Cardiac muscle cell (in vitro differentiated cells and primary cell): ENCODE data around the gene PROC. TPM values are rescaled to one million over a fixed set of nuclear protein-coding genes. Genes with fewer than 3 reads are reported as not detected.

Experiments
- DNase-seq, 2 donors: peaks; one replicate each; pipeline versions ENCODE4 v3.0.0 to v3.0.0-alpha.2; 2010 to 2017; ENCODE audit warnings: low read depth in 1 of 2, low spot score in 1 of 2
- H3K27ac ChIP-seq: fragments of 200-600 bp; sonication (generic); 2 replicates; pipeline ENCODE4 v1.5.1; 2016
- H3K27me3 ChIP-seq: fragments of 200-600 bp; sonication (generic); 2 replicates; pipeline ENCODE4 v1.6.0; 2016; ENCODE audit warnings: control low read depth
- H3K36me3 ChIP-seq: fragments of 200-600 bp; sonication (generic); 2 replicates; pipeline ENCODE4 v1.5.1; 2016; ENCODE audit warnings: control low read depth
- H3K4me1 ChIP-seq: fragments of 200-600 bp; sonication (generic); 2 replicates; pipeline ENCODE4 v1.8.1; 2017; ENCODE audit warnings: low read depth, mild to moderate bottlenecking, mixed run types
- H3K4me3 ChIP-seq: fragments of 200-600 bp; sonication (generic); 2 replicates; pipeline ENCODE4 v1.5.1; 2016; ENCODE audit warnings: mild to moderate bottlenecking
- H3K9me3 ChIP-seq: fragments of 200-600 bp; sonication (generic); 2 replicates; pipeline ENCODE4 v1.5.1; 2017; ENCODE audit warnings: low read depth, mild to moderate bottlenecking, control low read depth
- CTCF ChIP-seq: IDR thresholded peaks from 2 replicates; pipeline ENCODE4 v1.5.1; 2012; ENCODE audit warnings: low read depth, mild to moderate bottlenecking, low read length
- polyA plus RNA-seq: library from polyadenylated mRNA; unstranded; fragments of >200 nt; fragmentation: Nextera tagmentation; extraction: Ambion mirVana; gene quantifications from 2 replicates; pipeline ENCODE4 v1.2.1, GENCODE V29; 2016
- total RNA-seq: library from RNA; depleted of rRNA; stranded (reverse); fragments of >200 nt; gene quantifications from 2 replicates; pipeline ENCODE4 v1.2.3, GENCODE V29; 2016

Gene PROC
- total and polyA plus RNA-seq, 2 experiments from 2014 or later: not detected

DNA sequence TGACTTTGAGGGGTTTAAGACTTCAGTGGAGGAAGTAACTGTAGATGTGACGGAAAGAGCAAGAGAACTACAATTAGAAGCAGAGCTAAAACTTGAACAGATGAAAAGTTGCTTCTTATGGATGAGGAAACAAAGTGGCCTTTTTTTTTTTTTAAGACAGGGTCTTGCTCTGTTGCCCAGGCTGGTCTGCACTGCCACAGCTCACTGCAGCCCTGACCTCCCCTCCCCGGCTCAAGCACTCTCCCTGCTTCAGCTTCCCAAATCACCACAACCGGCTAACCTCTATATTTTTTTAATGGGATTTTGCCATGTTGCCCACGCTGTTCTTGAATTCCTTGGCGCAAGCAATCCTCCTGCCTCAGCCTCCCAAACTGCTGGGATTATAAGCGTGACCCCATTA is 33.7 kb upstream of the PROC start:
- Histone ChIP-seq H3K27me3 (no peaks in the 10 kb centered on the region), H3K27ac (no peak overlapping the region), H3K4me3 (no peak overlapping the region), H3K9me3 (no peaks in the 10 kb centered on the region), H3K4me1 (peaks cover 5% of the 10 kb centered on the region), H3K36me3 (no peaks in the 10 kb centered on the region)
- no peak for DNase-seq
- TF ChIP-seq CTCF: no peak

DNA sequence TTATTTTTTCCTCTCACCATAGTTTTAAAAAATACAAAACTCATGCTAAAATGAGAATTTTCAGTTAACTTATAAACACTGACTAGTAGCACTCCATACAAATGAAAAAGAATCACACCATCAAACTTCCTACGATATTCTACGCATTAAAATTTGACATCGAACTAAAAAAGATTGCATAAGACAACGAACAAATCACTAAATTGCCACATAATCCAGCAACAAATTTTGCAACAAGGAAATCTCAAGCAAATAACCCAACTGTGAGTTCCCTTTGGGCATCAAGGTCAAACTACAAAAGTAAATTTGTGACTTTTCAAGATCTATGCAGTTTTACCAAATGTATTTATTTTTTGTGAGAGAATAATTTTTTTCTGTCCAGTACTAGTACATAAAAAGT is 32.0 kb upstream of the PROC start:
- DNase-seq: peak in 1 of 2 donors; percentile 27
- H3K4me3 ChIP-seq: peak overlapping the region; percentile 98
- peak overlapping the region; percentile 100 for H3K27ac ChIP-seq
- H3K27me3 ChIP-seq: no peaks in the 10 kb centered on the region
- TF ChIP-seq CTCF: no peak
- peaks cover 5% of the 10 kb centered on the region for H3K4me1 ChIP-seq
- H3K9me3 ChIP-seq: no peaks in the 10 kb centered on the region
- no peaks in the 10 kb centered on the region for H3K36me3 ChIP-seq

DNA sequence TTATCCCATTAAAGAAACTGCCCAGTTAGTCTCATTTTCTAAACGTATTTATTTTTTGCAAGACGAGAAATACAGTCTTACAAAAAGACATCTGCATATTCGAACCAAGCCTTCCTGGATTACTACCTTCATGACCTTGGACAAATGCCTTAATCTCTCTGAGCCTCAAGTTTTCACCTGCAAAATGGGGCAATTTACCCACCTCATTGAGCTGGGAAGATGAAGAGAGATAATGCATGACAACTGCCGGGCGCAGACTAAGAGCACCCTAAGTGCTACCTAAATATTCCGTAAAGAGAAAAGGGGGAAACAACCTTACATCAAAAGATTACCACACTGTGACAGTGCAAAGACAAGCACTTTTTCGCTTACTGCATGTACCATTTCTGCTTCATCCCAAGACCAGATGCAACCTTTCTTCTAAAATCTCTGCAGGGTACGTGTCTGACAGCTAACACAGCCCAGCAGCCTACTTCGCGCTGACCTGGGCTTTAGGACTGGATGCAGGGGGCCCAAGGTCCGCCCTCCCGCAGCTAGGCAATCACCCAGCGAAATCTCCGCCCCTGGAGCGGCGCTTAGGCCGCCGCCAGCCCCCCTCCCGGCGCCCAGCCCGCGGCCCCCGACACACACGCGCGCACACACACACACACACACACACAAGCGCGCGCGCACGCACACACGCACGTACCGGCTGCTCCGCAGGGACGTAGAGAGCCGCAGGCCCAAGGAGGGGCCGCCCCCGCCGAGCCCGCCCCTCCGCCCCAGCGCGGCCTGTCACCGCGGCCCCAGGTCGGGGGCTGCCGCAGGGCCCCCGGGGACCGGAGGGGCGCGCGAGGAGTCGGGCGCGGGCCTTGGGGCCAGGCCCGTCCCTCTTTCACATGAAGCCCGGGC is 31.2 kb upstream of the PROC start:
- DNase-seq: peak; percentile 95 to 96
- no peaks in the 10 kb centered on the region for H3K36me3 ChIP-seq
- peak overlapping the region; percentile 98 for H3K4me3 ChIP-seq
- H3K27ac ChIP-seq: peak overlapping the region; percentile 100
- H3K9me3 ChIP-seq: no peaks in the 10 kb centered on the region
- no peaks in the 10 kb centered on the region for H3K27me3 ChIP-seq
- TF ChIP-seq CTCF: no peak
- peaks cover 5% of the 10 kb centered on the region for H3K4me1 ChIP-seq

- no peaks in the 10 kb centered on the region for H3K27me3 ChIP-seq
These were observed 30.4 kb upstream of the PROC start, which contains the start of gene MAP3K2 for GRCh38 chr2:127387655-127388422. TSS of gene MAP3K2 (minus strand) at chr2:127387975. CDS start at chr2:127343129, 44,846 bp downstream.

More at GRCh38 chr2:127387655-127388422, 30.4 kb upstream of the PROC start, which contains the start of gene MAP3K2:
- TF ChIP-seq CTCF: no peak
- Histone ChIP-seq H3K27ac (peak within 1 kb of the TSS; percentile 100), H3K36me3 (no peaks in the 10 kb centered on the region), H3K9me3 (no peaks in the 10 kb centered on the region), H3K4me3 (peak within 1 kb of the TSS; percentile 98), H3K4me1 (peaks cover 5% of the 10 kb centered on the region)
- peak; percentile 96 to 97 for DNase-seq
